GM23248 (cell line): ENCODE results near the gene COPS9. TPM values are rescaled to one million over a fixed set of nuclear protein-coding genes. Genes with fewer than 3 reads are reported as not detected.

Experiments used
- DNase-seq: peaks from one replicate; pipeline ENCODE4 v3.0.0-alpha.2; 2015
- H2AFZ ChIP-seq: fragments of 200-600 bp; sonication (generic); 2 replicates; pipeline ENCODE4 v1.6.1; 2016; ENCODE audit warnings: antibody characterized with exemption
- H3F3A ChIP-seq: fragments of 200-600 bp; sonication (generic); 2 replicates; pipeline ENCODE4 v1.6.1; 2016; ENCODE audit warnings: mild to moderate bottlenecking, antibody characterized with exemption, mixed run types; ENCODE audit not compliant: insufficient read depth
- H3K27ac ChIP-seq: fragments of 200-600 bp; sonication (generic); 2 replicates; pipeline ENCODE4 v1.5.1; 2016; ENCODE audit warnings: mild to moderate bottlenecking
- H3K27me3 ChIP-seq: fragments of 200-600 bp; sonication (generic); replicated peaks from 2 replicates; pipeline ENCODE4 v1.6.1; 2016; ENCODE audit warnings: mild to moderate bottlenecking; ENCODE audit not compliant: insufficient read depth
- H3K36me3 ChIP-seq: fragments of 200-600 bp; sonication (generic); 2 replicates; pipeline ENCODE4 v1.6.1; 2016; ENCODE audit warnings: low read depth, mild to moderate bottlenecking
- H3K4me1 ChIP-seq: fragments of 200-600 bp; sonication (generic); 2 replicates; pipeline ENCODE4 v1.6.1; 2016; ENCODE audit warnings: mild to moderate bottlenecking; ENCODE audit not compliant: insufficient read depth
- H3K4me2 ChIP-seq: fragments of 200-600 bp; sonication (generic); one replicate; pipeline ENCODE4 v1.6.1; 2016; ENCODE audit warnings: mild to moderate bottlenecking; ENCODE audit not compliant: unreplicated experiment
- H3K4me3 ChIP-seq: fragments of 200-600 bp; sonication (generic); 2 replicates; pipeline ENCODE4 v1.5.1; 2016; ENCODE audit warnings: mild to moderate bottlenecking
- H3K79me2 ChIP-seq: fragments of 200-600 bp; sonication (generic); 2 replicates; pipeline ENCODE4 v1.6.1; 2016; ENCODE audit warnings: mild to moderate bottlenecking; ENCODE audit not compliant: insufficient read depth
- H3K9ac ChIP-seq: fragments of 200-600 bp; sonication (generic); 2 replicates; pipeline ENCODE4 v1.6.1; 2016; ENCODE audit warnings: mild to moderate bottlenecking
- H3K9me2 ChIP-seq: fragments of 200-600 bp; sonication (generic); 2 replicates; pipeline ENCODE4 v1.6.1; 2016; ENCODE audit warnings: mixed run types, mild to moderate bottlenecking, moderate library complexity; ENCODE audit not compliant: insufficient read depth
- H3K9me3 ChIP-seq: fragments of 200-600 bp; sonication (generic); one replicate; pipeline ENCODE4 v1.6.1; 2017; ENCODE audit warnings: low read depth
- H4K20me1 ChIP-seq: fragments of 200-600 bp; sonication (generic); 2 replicates; pipeline ENCODE4 v1.6.0; 2016; ENCODE audit not compliant: insufficient read depth
- EZH2 ChIP-seq: fragments of 200-600 bp; sonication (generic); IDR thresholded peaks from 2 replicates; pipeline ENCODE4 v1.6.1; 2018; ENCODE audit warnings: antibody characterized with exemption, mild to moderate bottlenecking; ENCODE audit not compliant: insufficient read depth, poor library complexity, severe bottlenecking
- EZH2phosphoT487 ChIP-seq: fragments of 200-600 bp; sonication (generic); IDR thresholded peaks from 2 replicates; pipeline ENCODE4 v1.6.1; 2018; ENCODE audit warnings: antibody characterized with exemption, moderate library complexity, mild to moderate bottlenecking, low read depth; ENCODE audit not compliant: insufficient read depth
- WGBS, 2 experiments: methylation state at CpG; one replicate each; pipeline ENCODE4 v1.1.6; 2015 to 2017; ENCODE audit warnings: low lambda C conversion rate in 2 of 2, low coverage in 1 of 2; ENCODE audit errors: missing lambda C conversion rate in 2 of 2; 5-methylcytosine and 5-hydroxymethylcytosine counted together
- in situ Hi-C: fragments of 300-500 bp; cut with MboI; formaldehyde crosslinking; loops from 2 replicates; pipeline ENCODE4 v1.15.0; 2020
- polyA plus RNA-seq: library from polyadenylated mRNA; unstranded; fragments of >200 nt; fragmentation: Nextera tagmentation; extraction: Ambion mirVana; gene quantifications from 2 replicates; pipeline ENCODE4 v1.2.1, GENCODE V29; 2016
- total RNA-seq: library from RNA; depleted of rRNA; stranded (reverse); fragments of >200 nt; shearing (Covaris generic); gene quantifications from 2 replicates; pipeline ENCODE4 v1.2.3, GENCODE V29; 2014

The COPS9 gene
- total and polyA plus RNA-seq, 2 experiments from 2014 or later = 114 to 350 TPM

DNA sequence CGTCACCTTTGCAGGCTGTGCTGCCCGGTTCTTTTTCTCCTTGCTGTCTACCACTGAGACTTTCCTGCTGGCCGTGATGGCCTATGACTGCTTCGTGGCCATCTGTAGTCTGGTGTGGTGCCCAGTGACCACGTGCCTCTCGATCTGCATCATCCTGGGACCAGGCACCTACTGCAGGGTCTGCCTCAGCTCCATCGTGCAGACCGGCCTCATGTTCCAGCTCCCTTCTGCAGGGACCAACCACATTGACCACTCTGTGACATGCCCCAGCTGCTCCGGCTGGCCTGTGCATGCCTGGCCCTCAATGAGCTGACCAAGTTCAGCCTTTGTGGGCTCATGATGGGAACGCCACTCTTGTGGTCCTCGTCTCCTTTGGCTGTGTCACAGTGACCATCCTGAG lies 26.7 kb downstream of the COPS9 start:
- Histone ChIP-seq H4K20me1 (no peaks in the 10 kb centered on the region), H3K9ac (no peak overlapping the region), H3K79me2 (no peaks in the 10 kb centered on the region), H3F3A (no peaks in the 10 kb centered on the region), H3K27ac (no peak overlapping the region), H2AFZ (no peak overlapping the region), H3K27me3 (peaks cover 31% of the 10 kb centered on the region), H3K4me2 (no peak overlapping the region), H3K9me2 (no peaks in the 10 kb centered on the region), H3K4me1 (no peaks in the 10 kb centered on the region), H3K36me3 (no peaks in the 10 kb centered on the region), H3K4me3 (no peak overlapping the region), H3K9me3 (no peaks in the 10 kb centered on the region)
- 54 to 56% methylated on average over 11 of the region's 11 CpGs for WGBS, 2 experiments
- no peak for TF ChIP-seq EZH2phosphoT487
- TF ChIP-seq EZH2 = no peak
- in situ Hi-C loops = no loop called here
- no peak for DNase-seq

- Histone ChIP-seq H3K4me2 (no peak overlapping the region), H3K4me3 (no peak overlapping the region), H3K9me2 (no peaks in the 10 kb centered on the region), H3K79me2 (no peaks in the 10 kb centered on the region), H2AFZ (no peak overlapping the region), H4K20me1 (no peaks in the 10 kb centered on the region), H3K27ac (no peak overlapping the region), H3F3A (no peaks in the 10 kb centered on the region), H3K9ac (no peak overlapping the region), H3K9me3 (no peaks in the 10 kb centered on the region), H3K4me1 (no peaks in the 10 kb centered on the region), H3K27me3 (peaks cover 19% of the 10 kb centered on the region), H3K36me3 (no peaks in the 10 kb centered on the region)
- in situ Hi-C loops = no loop called here
- 31 to 39% methylated on average over 6 of the region's 6 CpGs for WGBS, 2 experiments
- no peak for TF ChIP-seq EZH2
- TF ChIP-seq EZH2phosphoT487 = no peak
- no peak for DNase-seq
Observed at GRCh38 chr2:240107477-240107796, 28.7 kb downstream of the COPS9 start.

- Histone ChIP-seq H3K4me2 (no peak overlapping the region), H3K9ac (no peak overlapping the region), H3K9me2 (no peaks in the 10 kb centered on the region), H3K79me2 (no peaks in the 10 kb centered on the region), H3K36me3 (no peaks in the 10 kb centered on the region), H2AFZ (no peak overlapping the region), H3K4me3 (no peak overlapping the region), H3K27me3 (peaks cover 15% of the 10 kb centered on the region), H3K4me1 (no peaks in the 10 kb centered on the region), H3K9me3 (no peaks in the 10 kb centered on the region), H3F3A (no peaks in the 10 kb centered on the region), H4K20me1 (no peaks in the 10 kb centered on the region), H3K27ac (no peak overlapping the region)
- in situ Hi-C loops = no loop called here
- 34% methylated on average over 15 of the region's 17 CpGs for WGBS, 2 experiments
- DNase-seq = no peak
- TF ChIP-seq EZH2phosphoT487 (no peak), EZH2 (no peak)
Observed at GRCh38 chr2:240106765-240107476, 29.2 kb downstream of the COPS9 start.

- no peaks in the 10 kb centered on the region for H3F3A ChIP-seq
- no peak overlapping the region for H3K9ac ChIP-seq
- in situ Hi-C loops = no loop called here
- 51 to 52% methylated on average over 11 of the region's 11 CpGs for WGBS, 2 experiments
- no peak overlapping the region for H3K27ac ChIP-seq
- H3K4me2 ChIP-seq = no peak overlapping the region
- no peak overlapping the region for H3K4me3 ChIP-seq
- no peaks in the 10 kb centered on the region for H3K9me3 ChIP-seq
- DNase-seq = no peak
- no peak for TF ChIP-seq EZH2phosphoT487
- TF ChIP-seq EZH2 = no peak
- H3K9me2 ChIP-seq = no peaks in the 10 kb centered on the region
- H4K20me1 ChIP-seq = no peaks in the 10 kb centered on the region
- no peak overlapping the region for H2AFZ ChIP-seq
- no peaks in the 10 kb centered on the region for H3K4me1 ChIP-seq
- H3K36me3 ChIP-seq = no peaks in the 10 kb centered on the region
- H3K79me2 ChIP-seq = no peaks in the 10 kb centered on the region
- peaks cover 7% of the 10 kb centered on the region for H3K27me3 ChIP-seq
Observed at GRCh38 chr2:240105982-240106381, 30.1 kb downstream of the COPS9 start.

DNA sequence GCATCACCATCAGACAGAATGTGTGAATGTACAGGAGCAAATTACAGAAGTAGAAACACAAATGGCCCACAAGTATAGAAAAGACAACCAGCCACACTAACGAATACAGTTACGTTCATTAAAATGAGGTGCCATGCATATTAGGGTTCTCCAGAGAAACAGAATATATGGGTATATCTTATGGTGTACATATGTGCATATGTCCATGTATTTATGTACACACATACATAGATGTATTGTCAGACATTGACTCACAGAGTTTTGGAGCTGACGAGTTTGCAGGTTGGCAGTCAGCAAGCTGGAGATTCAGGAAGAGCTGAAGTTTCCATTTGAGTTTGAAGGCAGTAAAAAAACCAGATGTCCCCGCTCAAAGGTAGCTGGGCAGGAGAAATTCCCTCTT lies 33.0 kb downstream of the COPS9 start:
- no peaks in the 10 kb centered on the region for H3K9me3 ChIP-seq

More for the DNA sequence above, 33.0 kb downstream of the COPS9 start:
- Histone ChIP-seq H4K20me1 (no peaks in the 10 kb centered on the region), H3K36me3 (no peaks in the 10 kb centered on the region), H3K9ac (no peak overlapping the region), H3K4me1 (no peaks in the 10 kb centered on the region), H3K9me2 (no peaks in the 10 kb centered on the region), H3K4me3 (no peak overlapping the region), H2AFZ (no peak overlapping the region), H3K79me2 (no peaks in the 10 kb centered on the region), H3K4me2 (no peak overlapping the region), H3F3A (no peaks in the 10 kb centered on the region), H3K27ac (no peak overlapping the region), H3K27me3 (peaks cover 9% of the 10 kb centered on the region)
- no peak for DNase-seq
- TF ChIP-seq EZH2phosphoT487 (no peak), EZH2 (no peak)
- WGBS, 2 experiments = 35 to 45% methylated on average over 4 of the region's 4 CpGs
- in situ Hi-C loops = no loop called here
